Neutrophil (primary cell): ENCODE data around the gene PPP1CB.

Experiments
- H3K27ac ChIP-seq: fragments of 200-600 bp; sonication (generic); 2 replicates; pipeline ENCODE4 v1.5.1; 2016; ENCODE audit warnings: mild to moderate bottlenecking, moderate library complexity
- H3K27me3 ChIP-seq: fragments of 200-600 bp; sonication (generic); 2 replicates; pipeline ENCODE4 v1.6.0; 2016; ENCODE audit warnings: mild to moderate bottlenecking
- H3K36me3 ChIP-seq: fragments of 200-600 bp; sonication (generic); 2 replicates; pipeline ENCODE4 v1.5.1; 2017
- H3K4me1 ChIP-seq, 2 experiments: fragments of 200-600 bp in 1 of 2; sonication (generic) in 1 of 2; 1 replicate in 1 of 2; 2 replicates in 1 of 2; pipeline versions ENCODE4 v1.5.1 to v1.6.1; 2013 to 2016; ENCODE audit warnings: low read depth in 1 of 2, low read length in 1 of 2, mild to moderate bottlenecking in 1 of 2, moderate library complexity in 1 of 2; ENCODE audit not compliant: control insufficient read depth in 1 of 2, insufficient read depth in 1 of 2
- H3K4me3 ChIP-seq, 2 experiments: fragments of 200-600 bp in 1 of 2; sonication (generic) in 1 of 2; 1 replicate in 1 of 2; 2 replicates in 1 of 2; pipeline ENCODE4 v1.5.1; 2013 to 2016; ENCODE audit warnings: low read depth in 1 of 2, low read length in 1 of 2, mild to moderate bottlenecking in 1 of 2, moderate library complexity in 1 of 2
- H3K9me3 ChIP-seq: fragments of 200-600 bp; sonication (generic); 2 replicates; pipeline ENCODE4 v1.5.1; 2016
- TF ChIP-seq, protein P1 (sequence below): fragments of 200-600 bp; sonication (generic); IDR thresholded peaks from 2 replicates; pipeline ENCODE4 v1.5.1; 2016; ENCODE audit warnings: antibody characterized with exemption

The PPP1CB gene

DNA sequence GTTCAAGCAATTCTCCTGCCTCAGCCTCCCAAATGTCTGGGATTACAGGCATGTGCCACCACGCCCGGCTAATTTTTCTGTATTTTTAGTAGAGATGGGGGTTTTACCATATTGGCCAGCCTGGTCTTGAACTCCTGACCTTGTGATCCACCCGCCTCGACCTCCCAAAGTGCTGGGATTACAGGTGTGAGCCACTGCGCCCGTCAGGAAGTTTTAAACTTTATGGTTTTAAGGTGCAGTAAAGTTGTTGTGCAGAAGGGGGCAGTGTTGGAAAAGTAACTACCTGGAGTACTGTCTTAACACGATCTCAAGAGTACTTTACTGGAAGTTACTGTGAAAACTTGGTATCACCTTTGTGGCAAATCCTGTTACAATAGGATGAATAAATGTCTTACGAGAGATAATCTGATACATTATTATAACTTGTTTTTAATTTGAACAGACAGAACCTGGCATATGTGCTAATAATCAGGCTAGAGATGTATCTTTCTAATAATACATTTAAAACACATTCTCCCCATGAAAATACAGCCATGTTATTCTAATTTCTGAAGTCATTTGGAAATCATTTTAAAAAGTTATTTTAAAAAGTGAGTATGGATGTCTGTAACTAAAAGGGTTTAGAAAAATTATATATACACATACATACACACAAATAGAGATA is 69.8 kb downstream of the PPP1CB start:
- Histone ChIP-seq H3K9me3 (no peaks in the 10 kb centered on the region), H3K4me3 (no peak overlapping the region)
- TF ChIP-seq, protein P1, sequence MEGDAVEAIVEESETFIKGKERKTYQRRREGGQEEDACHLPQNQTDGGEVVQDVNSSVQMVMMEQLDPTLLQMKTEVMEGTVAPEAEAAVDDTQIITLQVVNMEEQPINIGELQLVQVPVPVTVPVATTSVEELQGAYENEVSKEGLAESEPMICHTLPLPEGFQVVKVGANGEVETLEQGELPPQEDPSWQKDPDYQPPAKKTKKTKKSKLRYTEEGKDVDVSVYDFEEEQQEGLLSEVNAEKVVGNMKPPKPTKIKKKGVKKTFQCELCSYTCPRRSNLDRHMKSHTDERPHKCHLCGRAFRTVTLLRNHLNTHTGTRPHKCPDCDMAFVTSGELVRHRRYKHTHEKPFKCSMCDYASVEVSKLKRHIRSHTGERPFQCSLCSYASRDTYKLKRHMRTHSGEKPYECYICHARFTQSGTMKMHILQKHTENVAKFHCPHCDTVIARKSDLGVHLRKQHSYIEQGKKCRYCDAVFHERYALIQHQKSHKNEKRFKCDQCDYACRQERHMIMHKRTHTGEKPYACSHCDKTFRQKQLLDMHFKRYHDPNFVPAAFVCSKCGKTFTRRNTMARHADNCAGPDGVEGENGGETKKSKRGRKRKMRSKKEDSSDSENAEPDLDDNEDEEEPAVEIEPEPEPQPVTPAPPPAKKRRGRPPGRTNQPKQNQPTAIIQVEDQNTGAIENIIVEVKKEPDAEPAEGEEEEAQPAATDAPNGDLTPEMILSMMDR = peak; percentile 77

DNA sequence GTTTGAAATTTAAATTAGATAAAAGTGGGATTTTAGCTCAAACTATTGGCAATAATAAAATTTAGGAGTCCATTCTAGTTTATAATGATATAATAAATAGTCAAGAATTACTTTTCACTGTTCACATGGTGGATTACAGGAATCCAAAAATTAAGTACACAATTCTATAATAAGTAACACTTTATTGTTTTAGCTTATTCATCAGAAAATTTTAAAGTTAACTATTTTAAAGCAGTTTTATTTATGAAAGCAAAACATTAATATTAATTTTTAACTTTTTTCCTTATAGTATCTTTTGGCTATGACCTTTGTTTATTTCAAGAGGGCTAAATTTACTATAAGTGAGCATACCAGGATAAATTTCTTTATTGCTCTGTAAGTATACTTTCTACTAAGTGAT is 70.4 kb downstream of the PPP1CB start:
- Histone ChIP-seq H3K9me3 (no peaks in the 10 kb centered on the region), H3K4me1 (peaks cover 0 to 4% of the 10 kb centered on the region in 2 experiments)
- TF ChIP-seq, protein P1 = no peak

More for the DNA sequence above, 69.8 kb downstream of the PPP1CB start:
- H3K36me3 ChIP-seq = no peaks in the 10 kb centered on the region
- H3K4me1 ChIP-seq = peaks cover 0 to 4% of the 10 kb centered on the region in 2 experiments
- no peak overlapping the region for H3K27ac ChIP-seq
- no peaks in the 10 kb centered on the region for H3K27me3 ChIP-seq

DNA sequence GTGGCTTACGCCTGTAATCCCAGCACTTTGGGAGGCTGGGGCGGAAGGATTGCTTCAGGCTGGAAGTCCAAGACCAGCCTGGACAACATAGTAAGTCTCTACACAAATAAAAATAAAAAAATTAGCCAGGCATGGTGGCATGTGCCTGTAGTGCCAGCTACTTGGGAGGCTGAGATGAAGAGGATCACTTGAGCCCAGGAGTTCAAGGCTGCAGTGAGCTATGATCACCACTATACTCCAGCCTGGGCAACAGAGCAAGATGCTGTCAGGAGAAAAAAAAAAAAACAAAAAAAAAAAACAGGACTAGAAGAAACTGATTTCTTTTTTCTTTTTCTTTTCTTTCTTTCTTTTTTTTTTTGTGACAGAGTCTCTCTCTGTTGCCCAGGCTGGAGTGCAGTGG is 72.6 kb downstream of the PPP1CB start:
- H3K9me3 ChIP-seq = no peaks in the 10 kb centered on the region
- TF ChIP-seq, protein P1 = no peak
- H3K27ac ChIP-seq = no peak overlapping the region
- no peaks in the 10 kb centered on the region for H3K27me3 ChIP-seq
- no peak overlapping the region for H3K4me3 ChIP-seq
- peaks cover 0 to 4% of the 10 kb centered on the region in 2 experiments for H3K4me1 ChIP-seq
- H3K36me3 ChIP-seq = no peaks in the 10 kb centered on the region

More for the DNA sequence above, 70.4 kb downstream of the PPP1CB start:
- no peaks in the 10 kb centered on the region for H3K27me3 ChIP-seq
- H3K36me3 ChIP-seq = no peaks in the 10 kb centered on the region
- no peak overlapping the region for H3K4me3 ChIP-seq
- H3K27ac ChIP-seq = no peak overlapping the region

- Histone ChIP-seq H3K36me3 (no peaks in the 10 kb centered on the region), H3K27ac (no peak overlapping the region), H3K4me3 (no peak overlapping the region), H3K9me3 (no peaks in the 10 kb centered on the region), H3K27me3 (no peaks in the 10 kb centered on the region), H3K4me1 (peaks cover 0 to 4% of the 10 kb centered on the region in 2 experiments)
- TF ChIP-seq, protein P1 = no peak
Observed at GRCh38 chr2:28824870-28825269, 73.2 kb downstream of the PPP1CB start.

- Histone ChIP-seq H3K9me3 (no peaks in the 10 kb centered on the region), H3K4me1 (no peaks in the 10 kb centered on the region), H3K4me3 (no peak overlapping the region), H3K36me3 (no peaks in the 10 kb centered on the region), H3K27me3 (no peaks in the 10 kb centered on the region), H3K27ac (no peak overlapping the region)
- TF ChIP-seq, protein P1 = no peak
Observed at GRCh38 chr2:28828382-28828781, 76.8 kb downstream of the PPP1CB start.
